ENCODE data around the gene PGPEP1. TPM values are rescaled to one million over a fixed set of nuclear protein-coding genes. Genes with fewer than 3 reads are reported as not detected.
"Not testable (repeated sequence)": the region's sequence is repeated elsewhere in the genome, so short reads cannot be mapped to it uniquely, and the experiment has no call there.

The PGPEP1 gene
- total RNA-seq, 1 donor from 2014 or later = 18.5 TPM

DNA sequence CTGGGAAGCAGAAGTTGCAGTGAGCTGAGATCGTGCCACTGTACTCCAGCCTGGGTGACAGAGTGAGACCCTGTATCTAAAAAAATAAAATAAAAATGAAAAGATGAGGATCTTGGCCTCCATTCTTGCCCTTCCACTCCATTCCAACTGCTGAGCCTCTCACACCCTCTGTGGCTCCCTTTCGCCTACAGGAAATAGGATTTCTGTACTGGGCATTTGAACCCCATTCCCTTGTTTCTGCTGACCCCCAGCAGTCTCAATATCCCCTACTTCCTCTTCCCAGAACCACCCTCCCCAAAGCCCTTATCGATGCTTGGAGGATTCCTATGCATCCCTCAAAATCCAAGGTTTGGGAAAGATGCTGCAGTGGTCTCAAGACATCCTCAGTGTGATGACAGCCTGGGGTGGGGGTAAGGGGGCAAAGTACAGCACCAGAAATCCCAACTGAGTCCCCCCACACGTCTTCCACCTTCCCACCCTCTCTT is 33.1 kb downstream of the PGPEP1 start:
- H3K4me3 Mint-ChIP-seq = peak overlapping the region; percentile 31
- no peaks in the 10 kb centered on the region for H3K27me3 Mint-ChIP-seq
- no peaks in the 10 kb centered on the region for H3K9me3 Mint-ChIP-seq
- H3K4me1 Mint-ChIP-seq = peaks cover 12% of the 10 kb centered on the region
- intact Hi-C loops (cut with micrococcal nuclease) = no loop called here
- peak overlapping the region; percentile 74 for H3K27ac Mint-ChIP-seq
- DNase-seq = no peak
- no peaks in the 10 kb centered on the region for H3K36me3 Mint-ChIP-seq (ENCODE audit: low read depth)

DNA sequence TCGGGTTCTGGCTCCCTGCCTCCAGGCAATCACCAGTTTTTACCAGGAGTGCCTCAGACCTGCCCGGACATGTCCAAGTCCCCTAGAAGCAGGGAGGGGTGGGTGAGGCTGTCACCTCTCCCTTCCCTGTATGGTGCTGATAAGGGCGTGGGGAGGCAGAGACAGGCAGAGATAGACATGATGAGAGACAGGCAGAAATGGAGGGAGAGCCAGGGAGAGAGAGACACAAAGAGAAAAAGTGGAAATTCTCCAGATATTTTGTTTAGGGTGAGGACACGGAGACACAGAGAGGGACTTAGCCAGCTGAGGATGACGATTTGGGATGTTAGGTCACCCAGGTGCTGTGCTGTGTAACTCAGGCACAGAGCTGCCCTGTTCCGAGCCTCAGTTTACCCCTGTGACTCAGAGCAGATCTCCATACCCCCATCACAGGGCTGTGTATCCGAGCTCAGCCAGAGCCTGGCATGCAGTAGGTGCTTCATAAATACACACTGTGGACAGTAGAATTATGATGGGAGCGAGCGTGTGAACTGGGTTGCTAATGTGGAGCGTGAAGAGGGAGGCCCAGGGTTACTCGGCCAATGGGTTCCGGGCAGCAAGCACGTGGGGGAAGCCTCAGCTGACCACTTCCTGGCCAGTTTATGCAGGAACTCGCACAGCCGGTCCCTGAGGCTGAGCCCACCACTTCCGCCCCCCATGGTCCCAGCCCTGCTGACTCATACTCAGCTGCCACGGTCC is 33.7 kb downstream of the PGPEP1 start:
- intact Hi-C loops (cut with micrococcal nuclease) = no loop called here
- peak; percentile 81 for DNase-seq
- Mint-ChIP-seq H3K4me3 (peak overlapping the region; percentile 31), H3K27ac (peak overlapping the region; percentile 74), H3K36me3 (ENCODE audit: low read depth) (no peaks in the 10 kb centered on the region), H3K9me3 (no peaks in the 10 kb centered on the region), H3K27me3 (no peaks in the 10 kb centered on the region), H3K4me1 (peaks cover 12% of the 10 kb centered on the region)

DNA sequence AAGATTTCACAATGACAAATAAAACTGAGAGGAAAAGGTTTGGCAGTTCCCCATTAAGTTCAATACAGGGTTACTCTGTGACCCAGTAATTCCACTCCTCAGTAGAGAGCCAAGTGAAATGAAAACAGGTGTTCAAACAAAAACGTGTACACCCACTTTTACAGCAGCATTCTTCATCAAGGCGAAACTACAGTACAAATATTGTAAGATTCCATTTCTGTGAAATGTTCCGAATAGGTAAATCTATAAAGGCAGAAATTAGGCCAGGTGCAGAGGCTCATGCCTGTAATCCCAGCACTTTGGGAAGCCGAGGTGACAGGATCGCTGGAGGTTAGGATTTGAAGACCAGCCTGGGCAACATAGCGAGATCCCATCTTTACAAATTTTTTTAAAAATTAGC is 36.6 kb downstream of the PGPEP1 start:
- no peaks in the 10 kb centered on the region for H3K36me3 Mint-ChIP-seq (ENCODE audit: low read depth)
- peaks cover 12% of the 10 kb centered on the region for H3K4me1 Mint-ChIP-seq
- no peaks in the 10 kb centered on the region for H3K27me3 Mint-ChIP-seq
- no peak overlapping the region for H3K4me3 Mint-ChIP-seq
- H3K27ac Mint-ChIP-seq = no peak overlapping the region
- H3K9me3 Mint-ChIP-seq = no peaks in the 10 kb centered on the region
- intact Hi-C loops (cut with micrococcal nuclease) = no loop called here
- DNase-seq = no peak

DNA sequence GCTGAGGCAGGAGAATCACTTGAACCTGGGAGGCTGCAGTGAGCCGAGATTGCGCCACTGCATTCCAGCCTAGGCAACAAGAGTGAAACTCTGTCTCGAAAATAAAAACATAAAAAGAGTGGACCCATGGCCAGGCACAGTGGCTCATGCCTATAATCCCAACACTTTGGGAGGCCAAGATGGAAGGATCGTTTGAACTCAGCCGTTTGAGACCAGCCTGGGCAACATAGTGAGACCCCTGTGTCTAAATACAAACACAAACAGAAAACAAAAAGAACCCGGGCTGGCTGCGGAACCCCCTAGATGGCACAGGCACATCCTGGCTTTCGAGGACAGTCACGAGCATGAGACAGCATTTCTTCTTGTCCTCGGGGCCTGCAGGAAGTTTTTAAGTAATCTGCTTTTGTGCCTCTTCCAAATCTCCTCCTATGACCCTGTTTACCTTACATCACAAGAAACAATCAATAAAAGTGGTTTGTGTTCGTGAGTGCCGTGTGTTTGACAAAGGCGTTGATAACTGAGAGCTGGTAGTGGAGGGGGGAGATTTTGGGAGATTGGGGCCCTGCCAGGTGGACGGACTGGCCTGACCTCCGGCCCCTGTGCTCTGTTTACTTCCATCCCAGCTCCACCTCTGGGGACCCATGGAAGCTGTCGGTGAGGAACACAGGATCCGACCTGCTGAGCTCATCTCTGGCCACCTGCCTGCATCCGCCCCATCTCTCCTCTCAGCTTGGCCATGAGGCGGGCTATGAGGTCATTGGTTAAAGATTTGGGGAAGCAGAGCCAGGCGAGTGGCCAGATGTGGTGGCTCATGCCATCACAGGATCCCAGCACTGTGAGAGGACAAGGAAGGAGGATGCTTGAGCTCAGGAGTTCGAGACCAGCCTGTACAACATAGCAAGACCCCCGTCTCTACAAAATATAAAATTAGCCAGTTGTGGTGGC is 39.7 kb downstream of the PGPEP1 start:
- intact Hi-C loops (cut with micrococcal nuclease) = no loop called here
- DNase-seq = no peak
- Mint-ChIP-seq H3K9me3 (no peaks in the 10 kb centered on the region), H3K27ac (no peak overlapping the region), H3K36me3 (ENCODE audit: low read depth) (no peaks in the 10 kb centered on the region), H3K4me3 (no peak overlapping the region), H3K4me1 (no peaks in the 10 kb centered on the region), H3K27me3 (peaks cover under 1% of the 10 kb centered on the region)

DNA sequence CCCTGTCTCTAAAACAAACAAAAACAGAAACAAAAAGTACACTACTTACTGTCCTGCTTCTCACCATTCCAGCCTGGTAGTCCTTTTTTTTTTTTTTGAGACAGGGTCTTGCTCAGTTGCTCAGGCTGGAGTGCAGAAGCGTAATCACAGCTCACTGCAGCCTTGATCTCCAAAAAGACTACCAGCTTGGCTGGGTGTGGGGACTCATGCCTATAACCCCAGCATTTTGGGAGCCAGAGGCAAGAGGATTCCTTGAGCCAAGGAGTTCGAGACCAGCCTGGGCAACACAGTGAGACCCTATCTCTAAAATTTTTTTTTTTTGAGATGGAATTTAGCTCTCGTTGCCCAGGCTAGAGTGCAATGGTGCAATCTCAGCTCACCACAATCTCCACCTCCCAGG is 40.4 kb downstream of the PGPEP1 start:
- no peaks in the 10 kb centered on the region for H3K9me3 Mint-ChIP-seq
- no peaks in the 10 kb centered on the region for H3K36me3 Mint-ChIP-seq (ENCODE audit: low read depth)
- intact Hi-C loops (cut with micrococcal nuclease) = no loop called here
- H3K27me3 Mint-ChIP-seq = peaks cover 5% of the 10 kb centered on the region
- H3K4me3 Mint-ChIP-seq = no peak overlapping the region
- no peaks in the 10 kb centered on the region for H3K4me1 Mint-ChIP-seq
- no peak overlapping the region for H3K27ac Mint-ChIP-seq
- DNase-seq = no peak

DNA sequence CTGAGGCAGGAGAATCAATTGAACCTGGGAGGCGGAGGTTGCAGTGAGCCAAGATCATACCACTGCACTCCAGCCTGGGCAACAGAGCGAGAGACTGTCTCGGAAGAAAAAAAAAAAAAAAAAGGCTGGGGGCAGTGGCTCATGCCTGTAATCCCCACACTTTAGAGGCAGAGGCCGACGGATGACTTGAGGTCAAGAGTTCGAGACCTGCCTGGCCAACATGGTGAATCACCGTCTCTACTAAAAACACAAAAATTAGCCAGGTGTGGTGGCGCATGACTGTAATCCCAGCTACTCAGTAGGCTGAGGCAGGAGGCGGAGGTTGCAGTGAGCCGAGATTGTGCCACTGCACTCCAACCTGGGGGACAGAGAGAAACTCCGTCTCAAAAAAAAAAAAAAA is 43.2 kb downstream of the PGPEP1 start:
- H3K27ac Mint-ChIP-seq; DNase-seq; H3K4me1 Mint-ChIP-seq; H3K36me3 Mint-ChIP-seq (ENCODE audit: low read depth); intact Hi-C loops (cut with micrococcal nuclease); H3K9me3 Mint-ChIP-seq; H3K4me3 Mint-ChIP-seq: not testable (repeated sequence)
- peaks cover 23% of the 10 kb centered on the region for H3K27me3 Mint-ChIP-seq

DNA sequence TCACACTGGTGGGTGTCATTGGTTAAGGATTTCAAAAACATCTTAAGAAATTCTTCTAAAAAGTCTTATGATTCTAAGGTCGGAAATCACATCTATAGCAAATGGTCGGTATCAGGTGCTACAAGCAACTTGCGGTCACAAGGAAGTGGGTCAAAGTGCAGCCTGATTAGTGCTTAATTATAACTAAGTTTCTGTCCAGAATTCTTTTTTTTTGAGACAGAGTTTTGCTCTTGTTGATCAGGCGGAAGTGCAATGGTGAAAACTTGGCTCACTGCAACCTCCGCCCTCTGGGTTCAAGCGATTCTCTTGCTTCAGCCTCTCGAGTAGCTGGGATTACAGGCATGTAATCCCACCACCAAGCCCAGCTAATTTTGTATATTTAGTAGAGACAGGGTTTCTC is 44.4 kb downstream of the PGPEP1 start:
- H3K27ac Mint-ChIP-seq = no peak overlapping the region
- intact Hi-C loops (cut with micrococcal nuclease) = no loop called here
- no peaks in the 10 kb centered on the region for H3K9me3 Mint-ChIP-seq
- no peaks in the 10 kb centered on the region for H3K36me3 Mint-ChIP-seq (ENCODE audit: low read depth)
- no peak for DNase-seq
- peaks cover 2% of the 10 kb centered on the region for H3K4me1 Mint-ChIP-seq
- H3K4me3 Mint-ChIP-seq = no peak overlapping the region
- H3K27me3 Mint-ChIP-seq = peaks cover 31% of the 10 kb centered on the region

DNA sequence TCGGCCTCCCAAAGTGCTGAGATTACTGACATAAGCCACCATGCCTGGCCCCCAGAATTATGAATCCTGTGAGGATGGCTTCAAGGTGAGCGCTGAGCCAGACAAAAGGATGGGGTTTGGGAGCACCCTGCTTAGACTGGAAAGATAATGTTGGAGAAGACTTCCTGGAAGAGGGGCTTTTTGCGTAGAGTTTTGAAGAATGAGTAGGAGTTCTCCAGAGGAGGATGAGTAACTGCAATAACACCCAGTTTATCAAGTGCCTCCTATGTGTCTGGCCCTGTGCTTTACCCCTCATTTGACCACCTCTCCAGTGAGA is 44.9 kb downstream of the PGPEP1 start:
- Mint-ChIP-seq H3K27ac (no peak overlapping the region), H3K4me1 (peaks cover 2% of the 10 kb centered on the region), H3K4me3 (no peak overlapping the region), H3K27me3 (peaks cover 37% of the 10 kb centered on the region), H3K36me3 (ENCODE audit: low read depth) (no peaks in the 10 kb centered on the region), H3K9me3 (no peaks in the 10 kb centered on the region)
- intact Hi-C loops (cut with micrococcal nuclease) = no loop called here
- DNase-seq = no peak

DNA sequence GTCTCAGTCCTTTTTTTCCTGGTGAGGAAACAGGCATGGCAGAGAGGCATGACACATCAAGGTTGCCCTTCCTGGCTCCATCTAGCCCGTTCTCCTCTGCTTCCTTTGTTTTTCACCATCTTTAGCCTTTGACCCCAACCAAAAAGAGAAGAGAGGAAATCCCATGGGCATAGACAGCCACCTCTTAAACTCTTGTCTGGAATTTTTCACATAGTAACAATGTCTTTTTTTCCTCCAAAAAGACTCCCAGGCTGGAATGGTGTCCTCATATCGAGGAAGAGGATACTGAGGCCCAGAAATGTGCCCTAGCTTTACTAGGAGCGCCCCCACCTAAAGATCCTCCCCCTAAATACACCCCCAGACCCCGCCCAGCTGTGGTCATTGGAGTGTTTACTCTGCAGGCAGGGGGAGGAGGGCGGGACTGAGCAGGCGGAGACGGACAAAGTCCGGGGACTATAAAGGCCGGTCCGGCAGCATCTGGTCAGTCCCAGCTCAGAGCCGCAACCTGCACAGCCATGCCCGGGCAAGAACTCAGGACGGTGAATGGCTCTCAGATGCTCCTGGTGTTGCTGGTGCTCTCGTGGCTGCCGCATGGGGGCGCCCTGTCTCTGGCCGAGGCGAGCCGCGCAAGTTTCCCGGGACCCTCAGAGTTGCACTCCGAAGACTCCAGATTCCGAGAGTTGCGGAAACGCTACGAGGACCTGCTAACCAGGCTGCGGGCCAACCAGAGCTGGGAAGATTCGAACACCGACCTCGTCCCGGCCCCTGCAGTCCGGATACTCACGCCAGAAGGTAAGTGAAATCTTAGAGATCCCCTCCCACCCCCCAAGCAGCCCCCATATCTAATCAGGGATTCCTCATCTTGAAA is 45.5 kb downstream of the PGPEP1 start, which contains the start of gene GDF15:
GDF15 (plus strand) TSS at position 484 of the 868 bp plus-strand sequence; CDS start at position 516, 32 bp downstream.
- DNase-seq = peak; percentile 76
- peaks cover 41% of the 10 kb centered on the region for H3K27me3 Mint-ChIP-seq
- H3K27ac Mint-ChIP-seq = no peak within 1 kb of the TSS
- H3K9me3 Mint-ChIP-seq = no peaks in the 10 kb centered on the region
- no peaks in the 10 kb centered on the region for H3K36me3 Mint-ChIP-seq (ENCODE audit: low read depth)
- intact Hi-C loops (cut with micrococcal nuclease) = no loop called here
- H3K4me1 Mint-ChIP-seq = peaks cover 2% of the 10 kb centered on the region
- no peak within 1 kb of the TSS for H3K4me3 Mint-ChIP-seq

DNA sequence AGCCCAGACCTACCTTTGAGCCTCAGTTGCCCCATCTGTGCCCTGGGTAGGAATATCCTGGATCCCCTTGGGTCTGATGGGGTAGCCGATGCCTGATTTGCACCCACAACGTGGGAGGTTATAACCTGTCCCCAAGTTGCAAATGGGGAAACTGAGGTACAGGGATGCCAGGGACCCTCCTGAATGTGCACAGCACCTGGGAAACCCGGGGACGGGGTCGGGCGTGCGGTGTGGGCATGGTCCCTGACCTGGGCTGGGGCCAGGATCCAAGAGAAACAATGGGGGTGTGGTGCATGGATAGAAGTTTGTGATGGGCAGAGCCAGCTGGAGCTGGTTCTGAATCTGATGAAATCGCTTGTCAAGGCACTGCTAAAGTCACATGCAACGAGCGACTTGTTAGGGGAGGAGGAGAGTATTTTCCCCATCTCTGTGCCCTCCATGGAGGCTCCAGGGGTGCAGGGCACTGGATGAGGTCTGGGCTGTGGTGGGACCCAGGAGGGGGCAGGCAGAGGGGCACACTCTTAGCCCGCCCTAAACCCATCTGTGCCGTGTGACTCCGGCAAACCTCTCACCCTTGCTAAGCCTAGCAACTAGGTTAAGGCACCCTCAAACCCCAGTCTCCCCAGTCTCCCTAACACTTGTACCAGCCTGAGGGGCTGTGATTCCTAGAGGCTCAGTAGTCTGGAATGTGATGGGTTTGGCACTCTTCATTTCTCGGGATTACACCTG is 46.3 kb downstream of the PGPEP1 start:
- H3K9me3 Mint-ChIP-seq = no peaks in the 10 kb centered on the region
- H3K4me3 Mint-ChIP-seq = no peak overlapping the region
- H3K27ac Mint-ChIP-seq = no peak overlapping the region
- intact Hi-C loops (cut with micrococcal nuclease) = no loop called here
- DNase-seq = no peak
- H3K4me1 Mint-ChIP-seq = peaks cover 2% of the 10 kb centered on the region
- H3K36me3 Mint-ChIP-seq (ENCODE audit: low read depth) = no peaks in the 10 kb centered on the region
- H3K27me3 Mint-ChIP-seq = peaks cover 44% of the 10 kb centered on the region

DNA sequence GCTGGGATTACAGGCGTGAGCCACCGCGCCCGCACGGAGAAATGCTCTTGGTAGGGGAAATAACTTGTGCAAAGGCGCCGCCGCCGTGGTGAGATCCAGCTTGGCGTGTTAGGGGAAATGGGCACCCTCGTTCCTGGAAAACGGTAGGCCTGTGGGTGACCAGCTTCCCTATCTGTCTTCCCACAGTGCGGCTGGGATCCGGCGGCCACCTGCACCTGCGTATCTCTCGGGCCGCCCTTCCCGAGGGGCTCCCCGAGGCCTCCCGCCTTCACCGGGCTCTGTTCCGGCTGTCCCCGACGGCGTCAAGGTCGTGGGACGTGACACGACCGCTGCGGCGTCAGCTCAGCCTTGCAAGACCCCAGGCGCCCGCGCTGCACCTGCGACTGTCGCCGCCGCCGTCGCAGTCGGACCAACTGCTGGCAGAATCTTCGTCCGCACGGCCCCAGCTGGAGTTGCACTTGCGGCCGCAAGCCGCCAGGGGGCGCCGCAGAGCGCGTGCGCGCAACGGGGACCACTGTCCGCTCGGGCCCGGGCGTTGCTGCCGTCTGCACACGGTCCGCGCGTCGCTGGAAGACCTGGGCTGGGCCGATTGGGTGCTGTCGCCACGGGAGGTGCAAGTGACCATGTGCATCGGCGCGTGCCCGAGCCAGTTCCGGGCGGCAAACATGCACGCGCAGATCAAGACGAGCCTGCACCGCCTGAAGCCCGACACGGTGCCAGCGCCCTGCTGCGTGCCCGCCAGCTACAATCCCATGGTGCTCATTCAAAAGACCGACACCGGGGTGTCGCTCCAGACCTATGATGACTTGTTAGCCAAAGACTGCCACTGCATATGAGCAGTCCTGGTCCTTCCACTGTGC is 47.9 kb downstream of the PGPEP1 start:
- H3K9me3 Mint-ChIP-seq = no peaks in the 10 kb centered on the region
- no peaks in the 10 kb centered on the region for H3K36me3 Mint-ChIP-seq (ENCODE audit: low read depth)
- intact Hi-C loops (cut with micrococcal nuclease) = loop anchor here (2.0 kb wide), 1 partner anchor 22 kb away; no protein-coding TSS in a partner anchor
- peaks cover 51% of the 10 kb centered on the region for H3K27me3 Mint-ChIP-seq
- DNase-seq = peak; percentile 94
- H3K4me1 Mint-ChIP-seq = peaks cover 4% of the 10 kb centered on the region
- H3K4me3 Mint-ChIP-seq = peak overlapping the region; percentile 78
- no peak overlapping the region for H3K27ac Mint-ChIP-seq

DNA sequence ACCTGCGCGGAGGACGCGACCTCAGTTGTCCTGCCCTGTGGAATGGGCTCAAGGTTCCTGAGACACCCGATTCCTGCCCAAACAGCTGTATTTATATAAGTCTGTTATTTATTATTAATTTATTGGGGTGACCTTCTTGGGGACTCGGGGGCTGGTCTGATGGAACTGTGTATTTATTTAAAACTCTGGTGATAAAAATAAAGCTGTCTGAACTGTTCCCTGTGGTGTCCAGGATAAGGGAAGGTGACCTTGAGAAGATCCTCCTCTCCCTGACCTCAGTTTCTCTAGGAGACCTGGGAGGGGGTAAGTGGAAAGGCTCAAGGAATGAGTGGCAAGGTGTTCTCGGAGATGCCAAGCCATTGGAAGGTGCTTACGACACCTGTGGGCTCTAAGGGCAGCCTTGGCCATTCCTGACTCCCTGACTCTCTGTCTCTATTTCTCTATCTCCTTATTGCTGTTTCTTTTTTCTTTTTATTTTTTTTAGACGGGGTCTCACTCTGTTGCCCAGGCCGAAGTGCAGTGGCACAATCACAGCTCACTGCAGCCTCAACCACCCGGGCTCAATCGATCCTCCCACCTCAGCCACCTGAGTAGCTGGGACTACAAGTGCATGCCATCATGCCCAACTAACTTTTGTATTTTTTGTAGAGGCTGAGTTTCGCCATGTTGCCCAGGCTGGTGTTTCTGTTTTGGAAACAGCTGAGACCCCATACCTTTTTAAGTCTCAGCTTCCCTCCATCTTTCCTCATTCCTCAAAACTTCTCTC is 48.7 kb downstream of the PGPEP1 start:
- H3K4me3 Mint-ChIP-seq = peak overlapping the region; percentile 30
- H3K4me1 Mint-ChIP-seq = peaks cover 4% of the 10 kb centered on the region
- no peaks in the 10 kb centered on the region for H3K36me3 Mint-ChIP-seq (ENCODE audit: low read depth)
- intact Hi-C loops (cut with micrococcal nuclease) = loop anchor here (2.0 kb wide), 1 partner anchor 22 kb away; no protein-coding TSS in a partner anchor
- H3K27me3 Mint-ChIP-seq = peaks cover 53% of the 10 kb centered on the region
- H3K9me3 Mint-ChIP-seq = no peaks in the 10 kb centered on the region
- no peak for DNase-seq
- no peak overlapping the region for H3K27ac Mint-ChIP-seq

Measured in activated CD4-positive, alpha-beta T cell treated with anti-CD3 and anti-CD28 coated beads, Interleukin-2, amount 10 ng/mL, durations not matched to agents 24 days and 14 days (primary cell).